HepG2 (cell line): ENCODE data around the gene EPHB3. TPM values are rescaled to one million over a fixed set of nuclear protein-coding genes. Genes with fewer than 3 reads are reported as not detected.

ENCODE experiments used
- ATAC-seq: fragments of 200-7000 bp; cut with Tn5 transposase; 3 replicates; pipeline ENCODE4 v1.9.1; 2020; ENCODE audit warnings: mild to moderate bottlenecking, moderate library complexity
- BruUV-seq: library from RNA; stranded (reverse); fragments of 400-500 nt; replicated peaks from 2 replicates; lab custom pipeline; 2021; lab: Mats Ljungman, UMichigan
- CTCF ChIA-PET: fragments of 300-600 bp; formaldehyde crosslinking; extraction: SDS; loops from one replicate; lab custom pipeline; 2021; ENCODE audit warnings: low total read pairs, inconsistent platforms, low intra/inter-chr PET ratio; lab: Yijun Ruan, JAX
- POLR2A ChIA-PET: fragments of 350-600 bp; sonication (Branson Sonifier 250); formaldehyde crosslinking; loops from one replicate; lab custom pipeline; 2020; ENCODE audit warnings: antibody characterized with exemption, inconsistent platforms; lab: Yijun Ruan, JAX
- DNase-seq: peaks from one replicate; pipeline ENCODE4 v3.0.0-alpha.2; 2015; ENCODE audit warnings: low spot score
- FAIRE-seq: peaks from 3 replicates; lab custom pipeline; 2011; peaks lifted over from hg19 to GRCh38; lab: Jason Lieb, UNC
- H2AFZ ChIP-seq: one replicate; pipeline ENCODE4 v1.6.1; 2011; ENCODE audit warnings: low read length, inconsistent platforms
- H3K27ac ChIP-seq: fragments of 300-600 bp; 3 replicates; pipeline ENCODE4 v1.8.0; 2011; ENCODE audit warnings: mixed run types, mild to moderate bottlenecking, mixed read lengths, low read length, inconsistent platforms; ENCODE audit not compliant: insufficient read depth; ENCODE audit errors: extremely low read length
- H3K27me3 ChIP-seq, 2 experiments: fragments of 200-600 bp in 1 of 2; 2 replicates in 1 of 2; 3 replicates in 1 of 2; pipeline versions ENCODE4 v1.6.0 to v1.8.0; 2011; ENCODE audit warnings: low read length in 2 of 2, mild to moderate bottlenecking in 2 of 2, moderate library complexity in 2 of 2, inconsistent platforms in 1 of 2; ENCODE audit not compliant: insufficient read depth in 2 of 2, control insufficient read depth in 1 of 2
- H3K36me3 ChIP-seq, 2 experiments: fragments of 200-600 bp in 1 of 2; replicated peaks in 1 of 2; 2 replicates in 1 of 2; 3 replicates in 1 of 2; pipeline versions ENCODE4 v1.5.1 to v1.8.0; 2011; ENCODE audit warnings: low read length in 2 of 2, inconsistent platforms in 1 of 2; ENCODE audit not compliant: insufficient read depth in 2 of 2, control insufficient read depth in 1 of 2
- H3K4me1 ChIP-seq: 2 replicates; pipeline ENCODE4 v1.5.1; 2012; ENCODE audit warnings: low read length, inconsistent platforms; ENCODE audit not compliant: insufficient read depth
- H3K4me2 ChIP-seq: 2 replicates; pipeline ENCODE4 v1.6.0; 2011; ENCODE audit warnings: low read depth, low read length, inconsistent platforms
- H3K4me3 ChIP-seq, 3 experiments: fragments of 200-600 bp in 1 of 3; sonication (generic), shearing (Covaris generic) in 1 of 3; replicated peaks in 1 of 3; 2 replicates each; pipeline ENCODE4 v1.5.1; 2011 to 2016; ENCODE audit warnings: low read length in 3 of 3, inconsistent platforms in 2 of 3, low read depth in 2 of 3, mild to moderate bottlenecking in 2 of 3, control low read depth in 1 of 3, mixed read lengths in 1 of 3; ENCODE audit not compliant: insufficient read depth in 1 of 3
- H3K79me2 ChIP-seq: one replicate; pipeline ENCODE4 v1.6.1; 2011; ENCODE audit warnings: low read length, inconsistent platforms; ENCODE audit not compliant: insufficient read depth
- H3K9ac ChIP-seq: 2 replicates; pipeline ENCODE4 v1.6.0; 2011; ENCODE audit warnings: mild to moderate bottlenecking, low read depth, low read length, inconsistent platforms; ENCODE audit not compliant: insufficient read depth
- H3K9me3 ChIP-seq: 2 replicates; pipeline ENCODE4 v1.5.1; 2012; ENCODE audit warnings: mild to moderate bottlenecking, low read length
- H4K20me1 ChIP-seq: 2 replicates; pipeline ENCODE4 v1.6.0; 2011; ENCODE audit warnings: inconsistent platforms, mild to moderate bottlenecking, low read length, moderate library complexity; ENCODE audit not compliant: insufficient read depth
- EEA1 ChIP-seq: sonication (generic); formaldehyde crosslinking; IDR thresholded peaks from 2 replicates; pipeline ENCODE4 v1.5.1; 2020; ENCODE audit warnings: mild to moderate bottlenecking, missing genetic modification reagents, borderline replicate concordance
- EED ChIP-seq: sonication (generic); formaldehyde crosslinking; IDR thresholded peaks from 2 replicates; pipeline ENCODE4 v1.5.0; 2020; ENCODE audit warnings: mild to moderate bottlenecking, missing genetic modification reagents
- LRRFIP1 ChIP-seq: sonication (generic); formaldehyde crosslinking; conservative IDR thresholded peaks from 2 replicates; pipeline ENCODE4 v1.4.0; 2020; ENCODE audit warnings: missing genetic modification reagents
- NFYC ChIP-seq: IDR thresholded peaks from 2 replicates; pipeline ENCODE4 v1.6.1; 2016; ENCODE audit warnings: missing genetic modification reagents, missing compliant biosample characterization
- ONECUT2 ChIP-seq: sonication (generic); formaldehyde crosslinking; IDR thresholded peaks from 2 replicates; pipeline ENCODE4 v1.4.0; 2020; ENCODE audit warnings: missing genetic modification reagents
- ZFP37 ChIP-seq: sonication (generic); formaldehyde crosslinking; IDR thresholded peaks from 2 replicates; pipeline ENCODE4 v1.4.0; 2020; ENCODE audit warnings: missing genetic modification reagents, borderline replicate concordance
- ZMYM4 ChIP-seq: sonication (generic); formaldehyde crosslinking; IDR thresholded peaks from 2 replicates; pipeline ENCODE4 v1.8.1; 2023; ENCODE audit warnings: mild to moderate bottlenecking, missing genetic modification reagents
- ZNF30 ChIP-seq: sonication (generic); formaldehyde crosslinking; IDR thresholded peaks from 2 replicates; pipeline ENCODE4 v1.5.0; 2020; ENCODE audit warnings: mild to moderate bottlenecking, missing genetic modification reagents
- ZNF563 ChIP-seq: sonication (generic); formaldehyde crosslinking; IDR thresholded peaks from 2 replicates; pipeline ENCODE4 v1.8.0; 2022; ENCODE audit warnings: mild to moderate bottlenecking, moderate library complexity, missing genetic modification reagents
- ZNF629 ChIP-seq: sonication (generic); formaldehyde crosslinking; conservative IDR thresholded peaks from 2 replicates; pipeline ENCODE4 v1.5.0; 2020; ENCODE audit warnings: missing genetic modification reagents
- ZSCAN22 ChIP-seq: sonication (generic); formaldehyde crosslinking; IDR thresholded peaks from 2 replicates; pipeline ENCODE4 v1.4.0; 2020; ENCODE audit warnings: mild to moderate bottlenecking, missing genetic modification reagents
- WGBS: methylation state at CpG from one replicate; pipeline ENCODE4 v1.1.6; 2017; ENCODE audit warnings: low lambda C conversion rate; 5-methylcytosine and 5-hydroxymethylcytosine counted together
- in situ Hi-C: cut with HindIII; loops from 2 replicates; pipeline ENCODE4 v1.10.0; 2017; ENCODE audit warnings: low pct_unique_long_range_greater_than_20kb; ENCODE audit not compliant: extremely low pct_ligation_motif_present
- intact Hi-C: fragments of 100-400 bp; cut with micrococcal nuclease; formaldehyde crosslinking; loops from one replicate; pipeline ENCODE4 v1.10.0; 2022; ENCODE audit not compliant: unreplicated experiment
- polyA plus RNA-seq, 8 experiments: library from polyadenylated mRNA; depleted of rRNA in 3 of 8; stranded (reverse) in 7 of 8; unstranded in 1 of 8; fragments of >200 nt; fragmentation: Illumina TruSeq in 4 of 8; extraction: Trizol in 4 of 8; gene quantifications; 2 replicates each; pipeline versions ENCODE4 v1.2.1 to v1.2.3, GENCODE V29; 2011 to 2016; ENCODE audit warnings: low read depth in 4 of 8, missing spikeins in 1 of 8, mixed read lengths in 1 of 8; ENCODE audit not compliant: insufficient read depth in 1 of 8
- total RNA-seq, 5 experiments: library from RNA; depleted of rRNA; stranded (reverse); fragments of >200 nt; fragmentation: Illumina TruSeq; extraction: Trizol; gene quantifications; 2 replicates each; pipeline ENCODE4 v1.2.3, GENCODE V29; 2016; ENCODE audit warnings: low read depth in 1 of 5

EPHB3 gene
- total and polyA plus RNA-seq, 2 of the 13 experiments (the other 11 are each of a cell fraction or from before 2014, with no cell fraction given), result 0.01 TPM; not detected in 1

- DNase-seq (no peak), ATAC-seq (no peak), FAIRE-seq (no peak)
- CTCF ChIA-PET, result no interaction called here
- WGBS, result 69% methylated on average over 2 of the region's 7 CpGs
- no TSS peak for BruUV-seq
- intact Hi-C loops (no loop called here), in situ Hi-C loops (no loop called here)
- H2AFZ ChIP-seq, result no peak overlapping the region
- H3K4me3 ChIP-seq, result no peak overlapping the region
- H3K9me3 ChIP-seq, result no peaks in the 10 kb centered on the region
- H3K9ac ChIP-seq, result no peak overlapping the region
- peaks cover 4 to 13% of the 10 kb centered on the region in 2 experiments; a peak in 2 of 5 replicates for H3K27me3 ChIP-seq
- TF ChIP-seq NFYC (CRISPR knock-in tag), result no peak
- no peak for TF ChIP-seq ZNF30 (CRISPR knock-in tag)
- no peak for TF ChIP-seq ONECUT2
- TF ChIP-seq ZMYM4, result no peak
- no peak for TF ChIP-seq ZSCAN22 (CRISPR knock-in tag)
- no peak for TF ChIP-seq EED
- no peak for TF ChIP-seq ZFP37 (CRISPR knock-in tag)
- no peak for TF ChIP-seq ZNF629 (CRISPR knock-in tag)
- no peak for TF ChIP-seq LRRFIP1 (CRISPR knock-in tag)
- no peak for TF ChIP-seq ZNF563
- no peak for TF ChIP-seq EEA1
- no peak overlapping the region for H3K4me2 ChIP-seq
- H4K20me1 ChIP-seq, result no peaks in the 10 kb centered on the region
- no peak overlapping the region for H3K27ac ChIP-seq
- H3K79me2 ChIP-seq, result no peaks in the 10 kb centered on the region
- POLR2A ChIA-PET, result no interaction called here
- no peaks in the 10 kb centered on the region for H3K36me3 ChIP-seq
- peaks cover 48% of the 10 kb centered on the region for H3K4me1 ChIP-seq
Observed at GRCh38 chr3:184578218-184578617, 16.6 kb downstream of the EPHB3 start.
